CD14-positive monocyte (primary cell): ENCODE results near the gene ICA1L. TPM values are rescaled to one million over a fixed set of nuclear protein-coding genes. Genes with fewer than 3 reads are reported as not detected.
"Not testable (repeated sequence)": the region's sequence is repeated elsewhere in the genome, so short reads cannot be mapped to it uniquely, and the experiment has no call there.

Source experiments
- DNase-seq, 3 donors: peaks; one replicate each; pipeline ENCODE4 v3.0.0-alpha.2; 2011 to 2022
- H2AFZ ChIP-seq: 2 replicates; pipeline ENCODE4 v1.6.0; 2012; ENCODE audit warnings: mild to moderate bottlenecking, low read depth, low read length, inconsistent platforms; ENCODE audit not compliant: insufficient read depth, poor library complexity, severe bottlenecking
- H3K27ac ChIP-seq, 2 donors: 1 replicate in 1 of 2; 2 replicates in 1 of 2; pipeline ENCODE4 v1.5.1; 2012 to 2013; ENCODE audit warnings: low read length in 2 of 2, control low read depth in 1 of 2, inconsistent platforms in 1 of 2, low read depth in 1 of 2, mild to moderate bottlenecking in 1 of 2
- H3K27me3 ChIP-seq, 2 donors: one replicate each; pipeline versions ENCODE4 v1.6.0 to v1.6.1; 2011 to 2013; ENCODE audit warnings: low read length in 2 of 2; ENCODE audit not compliant: control insufficient read depth in 2 of 2, insufficient read depth in 2 of 2
- H3K36me3 ChIP-seq, 2 donors: replicated peaks in 1 of 2; 1 replicate in 1 of 2; 2 replicates in 1 of 2; pipeline versions ENCODE4 v1.5.1 to v1.6.1; 2012 to 2013; ENCODE audit warnings: low read length in 2 of 2, control low read depth in 1 of 2, inconsistent platforms in 1 of 2, mild to moderate bottlenecking in 1 of 2; ENCODE audit not compliant: insufficient read depth in 2 of 2, control insufficient read depth in 1 of 2
- H3K4me1 ChIP-seq, 2 donors: 1 replicate in 1 of 2; 2 replicates in 1 of 2; pipeline versions ENCODE4 v1.5.1 to v1.6.1; 2012 to 2013; ENCODE audit warnings: low read length in 2 of 2, control low read depth in 1 of 2, inconsistent platforms in 1 of 2, mild to moderate bottlenecking in 1 of 2, moderate library complexity in 1 of 2; ENCODE audit not compliant: insufficient read depth in 2 of 2, control insufficient read depth in 1 of 2
- H3K4me2 ChIP-seq: replicated peaks from 2 replicates; pipeline ENCODE3; 2012; ENCODE audit warnings: low read length, moderate library complexity, mild to moderate bottlenecking; ENCODE audit not compliant: poor library complexity, severe bottlenecking; ENCODE audit errors: extremely low read depth
- H3K4me3 ChIP-seq, 3 experiments: fragments of 200-600 bp in 1 of 3; sonication (generic) in 1 of 3; replicated peaks in 1 of 3; 1 replicate in 2 of 3; 2 replicates in 1 of 3; pipeline ENCODE4 v1.5.1; 2011 to 2013; ENCODE audit warnings: low read length in 3 of 3, mild to moderate bottlenecking in 3 of 3, control low read depth in 2 of 3, low read depth in 2 of 3, inconsistent platforms in 1 of 3, moderate library complexity in 1 of 3
- H3K79me2 ChIP-seq: 2 replicates; pipeline ENCODE4 v1.6.0; 2012; ENCODE audit warnings: mild to moderate bottlenecking, control low read depth, inconsistent platforms, low read length, moderate library complexity; ENCODE audit not compliant: insufficient read depth
- H3K9ac ChIP-seq: 2 replicates; pipeline ENCODE4 v1.6.0; 2017; ENCODE audit warnings: low read length, mild to moderate bottlenecking; ENCODE audit not compliant: insufficient read depth, poor library complexity, severe bottlenecking
- H3K9me3 ChIP-seq, 2 donors: replicated peaks in 1 of 2; 1 replicate in 1 of 2; 2 replicates in 1 of 2; pipeline versions ENCODE4 v1.5.1 to v1.6.1; 2012 to 2013; ENCODE audit warnings: low read length in 2 of 2, control low read depth in 1 of 2; ENCODE audit not compliant: control insufficient read depth in 1 of 2, insufficient read depth in 1 of 2
- H4K20me1 ChIP-seq: 2 replicates; pipeline ENCODE4 v1.6.0; 2012; ENCODE audit warnings: mild to moderate bottlenecking, low read length, control low read depth, moderate library complexity; ENCODE audit not compliant: insufficient read depth
- H3K27ac Mint-ChIP-seq, 7 donors: one replicate each; pipeline ENCODE4 v1.8.0; 2020; ENCODE audit warnings: mild to moderate bottlenecking in 7 of 7, mixed read lengths in 7 of 7, moderate library complexity in 6 of 7, inconsistent platforms in 2 of 7
- H3K27me3 Mint-ChIP-seq, 3 donors: one replicate each; pipeline ENCODE4 v1.8.0; 2021 to 2022; ENCODE audit warnings: low read depth in 3 of 3, mild to moderate bottlenecking in 3 of 3, mixed read lengths in 3 of 3, moderate library complexity in 3 of 3, inconsistent platforms in 1 of 3
- H3K36me3 Mint-ChIP-seq, 2 donors: one replicate each; pipeline ENCODE4 v1.8.0; 2020; ENCODE audit warnings: mixed read lengths in 2 of 2, inconsistent platforms in 1 of 2, mild to moderate bottlenecking in 1 of 2
- H3K4me1 Mint-ChIP-seq: one replicate; pipeline ENCODE4 v1.8.0; 2020; ENCODE audit warnings: mild to moderate bottlenecking, mixed read lengths
- H3K4me3 Mint-ChIP-seq, 2 donors: one replicate each; pipeline ENCODE4 v1.8.0; 2020; ENCODE audit warnings: mild to moderate bottlenecking in 2 of 2, mixed read lengths in 2 of 2, moderate library complexity in 1 of 2
- H3K9me3 Mint-ChIP-seq, 7 donors: one replicate each; pipeline ENCODE4 v1.8.0; 2020 to 2022; ENCODE audit warnings: mixed read lengths in 7 of 7, mild to moderate bottlenecking in 6 of 7, moderate library complexity in 6 of 7, inconsistent platforms in 2 of 7
- WGBS: methylation state at CpG from one replicate; pipeline ENCODE4 v1.1.5; 2013; ENCODE audit warnings: missing lambda C conversion rate; ENCODE audit not compliant: insufficient coverage; 5-methylcytosine and 5-hydroxymethylcytosine counted together
- intact Hi-C, 2 donors: fragments of 100-400 bp; cut with micrococcal nuclease; formaldehyde crosslinking; loops; one replicate each; pipeline versions ENCODE4 v1.15.0 to v1.15.1; 2023
- polyA plus RNA-seq, 3 donors: library from polyadenylated mRNA; depleted of rRNA in 1 of 3; unstranded in 2 of 3; stranded (reverse) in 1 of 3; fragments of 300-500 nt in 2 of 3; fragments of >200 nt in 1 of 3; fragmentation: Illumina TruSeq in 2 of 3; gene quantifications; 1 replicate in 2 of 3; 2 replicates in 1 of 3; pipeline ENCODE4 v1.2.3, GENCODE V29; 2012 to 2021
- TF ChIP-seq, protein P1 (sequence below): fragments of 200-600 bp; IDR thresholded peaks from one replicate; pipeline ENCODE4 v1.8.0; 2022; ENCODE audit warnings: antibody characterized with exemption, mild to moderate bottlenecking

The ICA1L gene
- polyA plus RNA-seq, 3 donors = 0.17 to 0.85 (median 0.57) TPM

DNA sequence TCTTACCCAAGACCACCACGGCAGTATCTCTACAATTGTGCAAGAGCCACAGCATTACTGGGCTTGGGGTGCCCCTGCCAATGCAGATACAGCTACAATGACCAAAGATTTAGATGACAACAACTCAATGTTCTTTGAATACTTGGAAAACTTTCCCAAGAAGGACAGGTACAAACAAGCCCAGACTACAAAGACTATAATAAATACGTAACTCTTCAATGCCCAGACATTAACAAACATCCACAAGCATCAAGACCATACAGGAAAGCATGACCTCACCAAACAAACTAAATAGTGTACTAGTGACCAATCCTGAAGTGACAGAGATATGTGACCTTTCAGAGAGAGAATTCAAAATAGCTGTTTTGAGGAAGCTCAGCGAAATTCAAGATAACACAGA lies 62.8 kb downstream of the ICA1L start:
- no peaks in the 10 kb centered on the region for H3K79me2 ChIP-seq
- DNase-seq = no peak
- Mint-ChIP-seq H3K27ac (no peak overlapping the region), H3K36me3 (peaks cover 9 to 19% of the 10 kb centered on the region in 2 donors), H3K27me3 (no peaks in the 10 kb centered on the region), H3K4me1 (no peaks in the 10 kb centered on the region), H3K9me3 (peaks cover 6 to 12% (median 8%) of the 10 kb centered on the region in 7 donors), H3K4me3 (no peak overlapping the region)
- no peak overlapping the region for H2AFZ ChIP-seq
- no peaks in the 10 kb centered on the region for H4K20me1 ChIP-seq
- no peaks in the 10 kb centered on the region for H3K27me3 ChIP-seq
- TF ChIP-seq, protein P1, sequence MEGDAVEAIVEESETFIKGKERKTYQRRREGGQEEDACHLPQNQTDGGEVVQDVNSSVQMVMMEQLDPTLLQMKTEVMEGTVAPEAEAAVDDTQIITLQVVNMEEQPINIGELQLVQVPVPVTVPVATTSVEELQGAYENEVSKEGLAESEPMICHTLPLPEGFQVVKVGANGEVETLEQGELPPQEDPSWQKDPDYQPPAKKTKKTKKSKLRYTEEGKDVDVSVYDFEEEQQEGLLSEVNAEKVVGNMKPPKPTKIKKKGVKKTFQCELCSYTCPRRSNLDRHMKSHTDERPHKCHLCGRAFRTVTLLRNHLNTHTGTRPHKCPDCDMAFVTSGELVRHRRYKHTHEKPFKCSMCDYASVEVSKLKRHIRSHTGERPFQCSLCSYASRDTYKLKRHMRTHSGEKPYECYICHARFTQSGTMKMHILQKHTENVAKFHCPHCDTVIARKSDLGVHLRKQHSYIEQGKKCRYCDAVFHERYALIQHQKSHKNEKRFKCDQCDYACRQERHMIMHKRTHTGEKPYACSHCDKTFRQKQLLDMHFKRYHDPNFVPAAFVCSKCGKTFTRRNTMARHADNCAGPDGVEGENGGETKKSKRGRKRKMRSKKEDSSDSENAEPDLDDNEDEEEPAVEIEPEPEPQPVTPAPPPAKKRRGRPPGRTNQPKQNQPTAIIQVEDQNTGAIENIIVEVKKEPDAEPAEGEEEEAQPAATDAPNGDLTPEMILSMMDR = no peak
- H3K9ac ChIP-seq = no peak overlapping the region
- no peaks in the 10 kb centered on the region for H3K36me3 ChIP-seq
- 67% methylated on average over 1 of the region's 3 CpGs for WGBS
- no peaks in the 10 kb centered on the region for H3K4me1 ChIP-seq
- H3K4me3 ChIP-seq = no peak overlapping the region
- intact Hi-C loops = no loop called here
- no peak overlapping the region for H3K27ac ChIP-seq
- peaks cover 0 to 3% of the 10 kb centered on the region in 2 donors for H3K9me3 ChIP-seq
- H3K4me2 ChIP-seq = no peak overlapping the region

DNA sequence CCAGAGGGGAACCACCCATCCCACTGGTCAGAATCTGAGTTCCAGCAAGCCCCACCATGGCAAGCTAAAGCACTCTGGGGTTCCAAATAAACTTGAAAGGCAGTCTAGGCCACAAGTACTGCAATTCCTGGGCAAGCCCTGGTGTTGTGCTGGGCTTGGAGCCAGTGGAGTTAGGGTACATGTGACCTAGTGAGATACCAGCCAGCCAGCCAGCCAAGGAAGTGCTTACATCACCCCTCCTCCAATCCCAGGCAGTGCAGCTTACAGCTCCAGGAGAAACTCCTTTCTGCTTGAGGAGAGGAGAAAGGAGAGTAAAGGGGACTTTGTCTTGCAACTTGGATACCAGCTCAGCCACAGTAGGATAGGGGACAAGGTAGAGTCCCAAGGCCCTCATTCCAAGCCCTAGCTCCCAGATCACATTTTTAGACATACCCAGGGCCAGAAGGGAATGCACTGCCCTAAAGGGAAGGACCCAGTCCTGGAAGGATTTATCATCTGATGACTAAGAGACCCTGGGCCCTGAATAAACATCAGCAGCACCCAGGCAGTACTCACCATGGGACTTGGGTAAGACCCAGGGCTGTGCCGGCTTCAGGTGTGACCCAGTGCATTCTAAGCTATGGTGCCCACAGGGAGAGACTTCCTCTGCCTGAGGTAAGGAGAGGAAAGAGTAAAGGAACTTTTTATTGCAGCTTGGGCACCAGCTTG lies 64.0 kb downstream of the ICA1L start:
- 100% methylated on average over 1 of the region's 1 CpG for WGBS
- H3K9me3 ChIP-seq, H3K4me3 Mint-ChIP-seq, H3K27me3 ChIP-seq, H3K79me2 ChIP-seq, H3K9ac ChIP-seq, H3K27me3 Mint-ChIP-seq, H3K36me3 ChIP-seq, H3K4me2 ChIP-seq, H3K4me1 ChIP-seq, H2AFZ ChIP-seq, intact Hi-C loops, DNase-seq, H3K4me1 Mint-ChIP-seq, H3K4me3 ChIP-seq, H4K20me1 ChIP-seq, H3K27ac ChIP-seq: not testable (repeated sequence)
- H3K9me3 Mint-ChIP-seq = peaks cover 6 to 12% (median 8%) of the 10 kb centered on the region in 7 donors
- H3K36me3 Mint-ChIP-seq = peaks cover 11 to 21% of the 10 kb centered on the region in 2 donors
- H3K27ac Mint-ChIP-seq = peak overlapping the region in 2 of 7 donors; percentile 8 to 15

GRCh38 chr2:202805911-202806310 lies 65.7 kb downstream of the ICA1L start:
- H3K27me3 Mint-ChIP-seq, H4K20me1 ChIP-seq, intact Hi-C loops, H3K4me3 ChIP-seq, H3K36me3 ChIP-seq, H3K4me2 ChIP-seq, H3K9me3 ChIP-seq, H3K27ac Mint-ChIP-seq, H3K9ac ChIP-seq, H3K79me2 ChIP-seq, H3K4me3 Mint-ChIP-seq, H3K27ac ChIP-seq, H3K27me3 ChIP-seq, H3K4me1 ChIP-seq, DNase-seq, H3K4me1 Mint-ChIP-seq, H3K9me3 Mint-ChIP-seq, H2AFZ ChIP-seq: not testable (repeated sequence)
- H3K36me3 Mint-ChIP-seq = peaks cover 12 to 23% of the 10 kb centered on the region in 2 donors
- 100% methylated on average over 3 of the region's 9 CpGs for WGBS
